Gastrocnemius medialis (tissue), 4 donors: ENCODE data around the gene PLCZ1. TPM values are rescaled to one million over a fixed set of nuclear protein-coding genes. Genes with fewer than 3 reads are reported as not detected.

Experiments
- ATAC-seq, 2 donors: fragments of 150-250 bp; one replicate each; pipeline ENCODE4 v1.9.1; 2016
- DNase-seq, 2 donors: peaks; one replicate each; pipeline ENCODE4 v3.0.0-alpha.2; 2019
- H3K27ac ChIP-seq, 4 donors: fragments of 200-600 bp; sonication (generic); 1 replicate in 1 of 4; 2 replicates in 3 of 4; pipeline ENCODE4 v1.5.1; 2016 to 2018; ENCODE audit warnings: mild to moderate bottlenecking in 2 of 4, moderate library complexity in 1 of 4
- H3K27me3 ChIP-seq, 3 donors: fragments of 200-600 bp; sonication (generic) in 2 of 3; 1 replicate in 1 of 3; 2 replicates in 2 of 3; pipeline versions ENCODE4 v1.5.1 to v1.6.0; 2016 to 2019; ENCODE audit warnings: mild to moderate bottlenecking in 1 of 3, moderate library complexity in 1 of 3
- H3K36me3 ChIP-seq, 2 donors: fragments of 200-600 bp; sonication (generic) in 1 of 2; one replicate each; pipeline ENCODE4 v1.5.1; 2017 to 2018
- H3K4me1 ChIP-seq, 2 donors: fragments of 200-600 bp; sonication (generic) in 1 of 2; one replicate each; pipeline ENCODE4 v1.5.1; 2016 to 2017; ENCODE audit warnings: mild to moderate bottlenecking in 2 of 2
- H3K4me3 ChIP-seq, 4 donors: fragments of 200-600 bp; sonication (generic) in 3 of 4; 1 replicate in 1 of 4; 2 replicates in 3 of 4; pipeline ENCODE4 v1.5.1; 2016 to 2019; ENCODE audit warnings: mild to moderate bottlenecking in 2 of 4
- H3K9me3 ChIP-seq, 3 donors: fragments of 200-600 bp; sonication (generic) in 2 of 3; 1 replicate in 1 of 3; 2 replicates in 2 of 3; pipeline ENCODE4 v1.5.1; 2016 to 2019
- CTCF ChIP-seq, 5 experiments: fragments of 450-650 bp in 3 of 5; fragments of 200-600 bp in 2 of 5; sonication (generic) in 2 of 5; IDR thresholded peaks in 4 of 5; conservative IDR thresholded peaks in 1 of 5; 1 replicate in 4 of 5; 2 replicates in 1 of 5; pipeline ENCODE4 v1.5.1; 2016 to 2019; ENCODE audit warnings: antibody characterized with exemption in 5 of 5, mild to moderate bottlenecking in 3 of 5, moderate library complexity in 3 of 5
- POLR2A ChIP-seq, 2 donors: fragments of 450-650 bp; IDR thresholded peaks; one replicate each; pipeline ENCODE4 v1.6.1; 2017; ENCODE audit warnings: antibody characterized with exemption in 2 of 2, mild to moderate bottlenecking in 2 of 2, moderate library complexity in 2 of 2
- in situ Hi-C, 4 donors: fragments of 200-750 bp; cut with MboI; loops; one replicate each; pipeline versions ENCODE4 v1.15.0 to v1.8.0; 2017; ENCODE audit warnings: low sequenced_read_pairs in 4 of 4
- intact Hi-C: fragments of 100-400 bp; cut with DNase I; formaldehyde crosslinking; loops from one replicate; pipeline ENCODE4 v1.15.1; 2023; ENCODE audit warnings: low total_unique reads
- total RNA-seq, 4 donors: library from RNA; depleted of rRNA; stranded (reverse); fragments of >200 nt; gene quantifications; one replicate each; pipeline versions ENCODE4 v1.1.0 to v1.2.3, GENCODE V29; 2016

Gene PLCZ1
- total RNA-seq, 4 donors from 2014 or later, result not detected

DNA sequence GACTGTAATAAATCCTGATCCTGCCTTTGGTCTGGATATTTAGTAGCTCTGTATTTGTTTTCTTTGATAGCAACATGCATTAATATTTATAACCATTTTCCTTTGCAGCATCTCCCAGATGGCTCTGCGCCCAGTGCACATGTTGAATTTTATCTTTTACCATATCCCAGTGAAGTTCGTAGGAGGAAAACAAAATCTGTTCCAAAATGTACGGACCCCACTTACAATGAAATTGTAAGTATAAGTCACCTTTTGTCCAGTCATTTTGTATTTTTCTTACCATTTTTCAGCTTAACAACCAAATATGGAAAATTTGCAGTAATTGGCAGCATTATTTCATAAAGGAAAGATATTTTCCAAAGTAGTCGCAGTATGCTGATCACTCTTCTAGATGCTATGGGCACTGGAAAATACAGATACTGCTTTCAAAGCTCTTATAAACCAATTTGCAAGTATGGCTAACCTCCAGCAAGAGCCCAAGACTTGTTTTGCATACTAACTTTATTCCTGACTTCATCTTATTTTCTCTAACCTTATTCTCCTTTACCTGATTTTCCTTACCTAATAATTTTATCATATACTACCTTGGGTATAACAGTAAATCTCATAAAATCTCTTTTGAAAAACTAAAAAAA lies 97.4 kb downstream of the PLCZ1 start:
- no peak overlapping the region for H3K4me3 ChIP-seq
- in situ Hi-C loops (no loop called here), intact Hi-C loops (no loop called here)
- ATAC-seq (no peak), DNase-seq (no peak)
- H3K27me3 ChIP-seq, result no peaks in the 10 kb centered on the region
- no peaks in the 10 kb centered on the region for H3K9me3 ChIP-seq
- no peak overlapping the region for H3K27ac ChIP-seq
- TF ChIP-seq POLR2A (IDR thresholded peaks at IDR 0.05) (no peak), CTCF (IDR thresholded peaks at IDR 0.05 in 4 of 5, conservative IDR thresholded peaks at IDR 0.05 in 1 of 5) (no peak)
- no peaks in the 10 kb centered on the region for H3K4me1 ChIP-seq
- H3K36me3 ChIP-seq, result no peaks in the 10 kb centered on the region

GRCh38 chr12:18634382-18634781 lies 103.4 kb downstream of the PLCZ1 start:
- TF ChIP-seq CTCF (IDR thresholded peaks at IDR 0.05 in 4 of 5, conservative IDR thresholded peaks at IDR 0.05 in 1 of 5), result no peak
- no peak for TF ChIP-seq POLR2A (IDR thresholded peaks at IDR 0.05)
- no peaks in the 10 kb centered on the region for H3K9me3 ChIP-seq
- H3K27me3 ChIP-seq, result no peaks in the 10 kb centered on the region
- no peak overlapping the region for H3K4me3 ChIP-seq
- in situ Hi-C loops (no loop called here), intact Hi-C loops (no loop called here)
- ATAC-seq (no peak), DNase-seq (no peak)
- H3K27ac ChIP-seq, result no peak overlapping the region
- no peaks in the 10 kb centered on the region for H3K4me1 ChIP-seq
- H3K36me3 ChIP-seq, result no peaks in the 10 kb centered on the region

Other genes starting within 250 kb of the PLCZ1 start
- gene CAPZA3, start 107 bp upstream of the PLCZ1 start, total RNA-seq, result not detected